ENCODE data around the gene GFOD1. TPM values are rescaled to one million over a fixed set of nuclear protein-coding genes. Genes with fewer than 3 reads are reported as not detected.
A peak's percentile ranks its signal among the peaks of the same experiment; 100 is the strongest.

The GFOD1 gene
- polyA plus RNA-seq, 2 of the 4 experiments (the other 2 are of a cell fraction): 2.7 to 3.5 TPM

DNA sequence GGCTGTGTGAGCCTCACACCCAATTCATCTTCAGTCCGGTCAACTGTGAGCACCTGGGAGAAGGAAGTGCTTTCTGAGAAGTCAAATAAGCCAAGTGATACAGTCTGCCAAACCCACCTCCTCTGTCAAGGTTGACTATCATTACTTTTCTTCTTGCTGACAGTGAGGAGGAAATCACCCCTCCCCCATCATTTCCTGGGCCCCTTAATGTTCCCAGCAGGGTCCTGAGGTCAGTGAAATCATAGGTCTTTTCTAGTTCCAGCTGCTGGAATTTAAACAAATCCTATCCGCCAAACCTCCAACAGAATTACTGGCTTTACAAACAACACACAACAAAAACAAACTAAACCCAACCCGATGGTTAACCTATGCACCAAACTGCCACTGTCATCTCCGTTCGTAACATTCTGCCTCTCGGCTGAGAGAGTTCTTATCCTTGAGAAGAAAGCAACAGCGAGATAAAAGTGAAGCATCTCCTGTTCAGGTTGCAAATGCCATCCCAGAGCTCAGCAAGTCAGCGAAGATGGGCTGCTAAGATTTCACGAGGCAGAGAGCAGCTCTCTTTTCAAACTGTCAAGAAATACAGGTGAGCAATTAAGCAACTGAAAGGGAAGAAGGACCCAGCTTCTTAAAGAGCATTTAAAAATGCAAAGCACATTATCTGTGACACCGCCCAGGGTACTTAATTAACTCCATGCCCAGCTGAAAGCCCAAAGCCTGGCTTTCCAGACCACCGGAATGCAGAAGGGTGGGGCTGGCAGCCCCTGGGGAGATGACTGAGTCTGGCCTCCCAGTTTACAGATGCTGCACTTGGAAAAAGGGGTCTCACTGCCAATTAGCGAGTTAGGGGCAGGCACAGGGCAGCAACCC, 24.7 kb downstream of the GFOD1 start:
- CTCF ChIA-PET: no interaction called here
- ATAC-seq (no peak), FAIRE-seq (no peak), DNase-seq (ENCODE audit: low read depth in 1 of 2, low spot score in 1 of 2) (no peak)
- peaks cover 12% of the 10 kb centered on the region for H3K4me1 ChIP-seq
- no peaks in the 10 kb centered on the region for H3K9me3 ChIP-seq
- no peak overlapping the region for H3K27ac ChIP-seq
- H3K4me3 ChIP-seq: no peak overlapping the region
- no peak overlapping the region for H3K4me2 ChIP-seq
- TF ChIP-seq, protein P1, sequence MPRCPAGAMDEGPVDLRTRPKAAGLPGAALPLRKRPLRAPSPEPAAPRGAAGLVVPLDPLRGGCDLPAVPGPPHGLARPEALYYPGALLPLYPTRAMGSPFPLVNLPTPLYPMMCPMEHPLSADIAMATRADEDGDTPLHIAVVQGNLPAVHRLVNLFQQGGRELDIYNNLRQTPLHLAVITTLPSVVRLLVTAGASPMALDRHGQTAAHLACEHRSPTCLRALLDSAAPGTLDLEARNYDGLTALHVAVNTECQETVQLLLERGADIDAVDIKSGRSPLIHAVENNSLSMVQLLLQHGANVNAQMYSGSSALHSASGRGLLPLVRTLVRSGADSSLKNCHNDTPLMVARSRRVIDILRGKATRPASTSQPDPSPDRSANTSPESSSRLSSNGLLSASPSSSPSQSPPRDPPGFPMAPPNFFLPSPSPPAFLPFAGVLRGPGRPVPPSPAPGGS (IDR thresholded peaks at IDR 0.05): no peak
- TF ChIP-seq, protein P2, sequence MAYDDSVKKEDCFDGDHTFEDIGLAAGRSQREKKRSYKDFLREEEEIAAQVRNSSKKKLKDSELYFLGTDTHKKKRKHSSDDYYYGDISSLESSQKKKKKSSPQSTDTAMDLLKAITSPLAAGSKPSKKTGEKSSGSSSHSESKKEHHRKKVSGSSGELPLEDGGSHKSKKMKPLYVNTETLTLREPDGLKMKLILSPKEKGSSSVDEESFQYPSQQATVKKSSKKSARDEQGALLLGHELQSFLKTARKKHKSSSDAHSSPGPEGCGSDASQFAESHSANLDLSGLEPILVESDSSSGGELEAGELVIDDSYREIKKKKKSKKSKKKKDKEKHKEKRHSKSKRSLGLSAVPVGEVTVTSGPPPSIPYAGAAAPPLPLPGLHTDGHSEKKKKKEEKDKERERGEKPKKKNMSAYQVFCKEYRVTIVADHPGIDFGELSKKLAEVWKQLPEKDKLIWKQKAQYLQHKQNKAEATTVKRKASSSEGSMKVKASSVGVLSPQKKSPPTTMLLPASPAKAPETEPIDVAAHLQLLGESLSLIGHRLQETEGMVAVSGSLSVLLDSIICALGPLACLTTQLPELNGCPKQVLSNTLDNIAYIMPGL (CRISPR knock-in tag; IDR thresholded peaks at IDR 0.05; ENCODE audit: borderline replicate concordance): no peak
- no peak for TF ChIP-seq JUN (IDR thresholded peaks at IDR 0.05)
- no peak for TF ChIP-seq HOXA7 (CRISPR knock-in tag; IDR thresholded peaks at IDR 0.05)
- no peak for TF ChIP-seq HOXB13 (CRISPR knock-in tag; IDR thresholded peaks at IDR 0.05; ENCODE audit: low read depth)
- TF ChIP-seq ESRRA (IDR thresholded peaks at IDR 0.05; ENCODE audit: borderline replicate concordance, low read length): no peak
- TF ChIP-seq FOSL2 (IDR thresholded peaks at IDR 0.05): no peak
- TF ChIP-seq FOSL2 (CRISPR knock-in tag; IDR thresholded peaks at IDR 0.05): no peak
- TF ChIP-seq HOXB5 (CRISPR knock-in tag; IDR thresholded peaks at IDR 0.05): no peak
- TF ChIP-seq JUNB (IDR thresholded peaks at IDR 0.05): no peak
- TF ChIP-seq, protein P3, sequence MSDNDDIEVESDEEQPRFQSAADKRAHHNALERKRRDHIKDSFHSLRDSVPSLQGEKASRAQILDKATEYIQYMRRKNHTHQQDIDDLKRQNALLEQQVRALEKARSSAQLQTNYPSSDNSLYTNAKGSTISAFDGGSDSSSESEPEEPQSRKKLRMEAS (IDR thresholded peaks at IDR 0.05): no peak
- TF ChIP-seq, protein P4, sequence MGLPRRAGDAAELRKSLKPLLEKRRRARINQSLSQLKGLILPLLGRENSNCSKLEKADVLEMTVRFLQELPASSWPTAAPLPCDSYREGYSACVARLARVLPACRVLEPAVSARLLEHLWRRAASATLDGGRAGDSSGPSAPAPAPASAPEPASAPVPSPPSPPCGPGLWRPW (IDR thresholded peaks at IDR 0.05): no peak
- TF ChIP-seq POLR2AphosphoS2 (conservative IDR thresholded peaks at IDR 0.05; ENCODE audit: low read length): no peak
- TF ChIP-seq CHD2 (IDR thresholded peaks at IDR 0.05; ENCODE audit: low read length, partially characterized antibody): no peak
- POLR2A ChIA-PET: no interaction called here
- WGBS (ENCODE audit: missing lambda C conversion rate): 93% methylated on average over 11 of the region's 12 CpGs

DNA sequence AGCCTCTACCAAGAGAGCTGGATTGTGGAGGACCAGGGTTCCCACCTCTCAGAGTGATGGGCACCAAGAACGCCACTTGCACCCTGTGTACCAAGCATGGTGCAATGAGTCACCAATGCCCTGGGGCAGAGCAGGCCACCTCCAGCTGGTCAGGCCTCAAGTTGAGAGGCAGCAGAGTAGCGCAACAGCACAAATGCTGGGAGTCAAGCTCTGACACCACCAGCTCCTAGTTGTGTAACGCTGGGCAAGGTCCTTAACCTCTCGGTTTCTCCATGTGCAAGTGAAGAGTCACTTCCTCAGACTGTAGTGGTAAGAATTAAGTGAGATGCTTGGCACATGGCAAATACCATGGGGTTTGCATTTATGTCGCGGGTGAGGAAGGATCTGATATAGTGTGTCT, 25.6 kb downstream of the GFOD1 start:
- no peak for TF ChIP-seq PHF8 (IDR thresholded peaks at IDR 0.05; ENCODE audit: borderline replicate concordance, low read depth)
- no peak for TF ChIP-seq SMC3 (IDR thresholded peaks at IDR 0.05)
- TF ChIP-seq KDM1A (IDR thresholded peaks at IDR 0.05; ENCODE audit: low read depth): no peak
- TF ChIP-seq, protein P5, sequence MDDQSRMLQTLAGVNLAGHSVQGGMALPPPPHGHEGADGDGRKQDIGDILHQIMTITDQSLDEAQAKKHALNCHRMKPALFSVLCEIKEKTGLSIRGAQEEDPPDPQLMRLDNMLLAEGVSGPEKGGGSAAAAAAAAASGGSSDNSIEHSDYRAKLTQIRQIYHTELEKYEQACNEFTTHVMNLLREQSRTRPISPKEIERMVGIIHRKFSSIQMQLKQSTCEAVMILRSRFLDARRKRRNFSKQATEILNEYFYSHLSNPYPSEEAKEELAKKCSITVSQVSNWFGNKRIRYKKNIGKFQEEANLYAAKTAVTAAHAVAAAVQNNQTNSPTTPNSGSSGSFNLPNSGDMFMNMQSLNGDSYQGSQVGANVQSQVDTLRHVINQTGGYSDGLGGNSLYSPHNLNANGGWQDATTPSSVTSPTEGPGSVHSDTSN (IDR thresholded peaks at IDR 0.05): no peak
- no peak for TF ChIP-seq TFCP2L1 (CRISPR knock-in tag; IDR thresholded peaks at IDR 0.05)
- TF ChIP-seq ZNF302 (CRISPR knock-in tag; IDR thresholded peaks at IDR 0.05): no peak
- no peak for TF ChIP-seq HDAC2 (IDR thresholded peaks at IDR 0.05)
- no peak for TF ChIP-seq JUNB (IDR thresholded peaks at IDR 0.05)
- TF ChIP-seq, protein P6, sequence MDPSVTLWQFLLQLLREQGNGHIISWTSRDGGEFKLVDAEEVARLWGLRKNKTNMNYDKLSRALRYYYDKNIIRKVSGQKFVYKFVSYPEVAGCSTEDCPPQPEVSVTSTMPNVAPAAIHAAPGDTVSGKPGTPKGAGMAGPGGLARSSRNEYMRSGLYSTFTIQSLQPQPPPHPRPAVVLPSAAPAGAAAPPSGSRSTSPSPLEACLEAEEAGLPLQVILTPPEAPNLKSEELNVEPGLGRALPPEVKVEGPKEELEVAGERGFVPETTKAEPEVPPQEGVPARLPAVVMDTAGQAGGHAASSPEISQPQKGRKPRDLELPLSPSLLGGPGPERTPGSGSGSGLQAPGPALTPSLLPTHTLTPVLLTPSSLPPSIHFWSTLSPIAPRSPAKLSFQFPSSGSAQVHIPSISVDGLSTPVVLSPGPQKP (IDR thresholded peaks at IDR 0.05; ENCODE audit: low read depth, low read length): no peak
- TF ChIP-seq HOXB13 (CRISPR knock-in tag; IDR thresholded peaks at IDR 0.05; ENCODE audit: low read depth): no peak
- ChIA-PET CTCF (interaction anchor here (0.9 kb wide), 1 partner anchor 30 kb away, joined by 3 read pairs; no protein-coding TSS in a partner anchor), POLR2A (no interaction called here)
- Histone ChIP-seq H3K27ac (0 out of 6 replicates have a peak overlapping the region, but pooled peaks of 1 of the 2 experiments have one; percentile 24), H3K9me3 (no peaks in the 10 kb centered on the region), H3K4me3 (no peak overlapping the region), H3K4me1 (peaks cover 12% of the 10 kb centered on the region), H3K4me2 (peak overlapping the region; percentile 25; the same call in 1 of the 3 replicates)
- 73% methylated on average over 6 of the region's 6 CpGs for WGBS (ENCODE audit: missing lambda C conversion rate)
- FAIRE-seq (no peak), ATAC-seq (peak in 1 of 2 experiments; percentile 47; a peak in 1 of 6 replicates), DNase-seq (ENCODE audit: low read depth in 1 of 2, low spot score in 1 of 2) (no peak)

Data from A549 (cell line).